Tibial nerve (tissue), 4 donors: ENCODE measurements around the gene AFG1L. TPM values are rescaled to one million over a fixed set of nuclear protein-coding genes. Genes with fewer than 3 reads are reported as not detected.
A peak's percentile ranks its signal among the peaks of the same experiment; 100 is the strongest.

Source experiments
- DNase-seq, 2 donors: peaks; one replicate each; pipeline ENCODE4 v3.0.0-alpha.2; 2019; ENCODE audit warnings: low spot score in 2 of 2
- H3K27ac ChIP-seq, 4 donors: fragments of 200-600 bp; sonication (generic) in 3 of 4; one replicate each; pipeline ENCODE4 v1.5.1; 2017 to 2019; ENCODE audit warnings: mild to moderate bottlenecking in 1 of 4
- H3K27me3 ChIP-seq, 2 donors: fragments of 200-600 bp; sonication (generic) in 1 of 2; one replicate each; pipeline versions ENCODE4 v1.5.1 to v1.6.0; 2017 to 2019
- H3K36me3 ChIP-seq, 3 donors: fragments of 200-600 bp; sonication (generic); one replicate each; pipeline ENCODE4 v1.5.1; 2018 to 2019
- H3K4me1 ChIP-seq, 4 donors: fragments of 200-600 bp; sonication (generic) in 3 of 4; one replicate each; pipeline ENCODE4 v1.5.1; 2017 to 2019
- H3K4me3 ChIP-seq, 4 donors: fragments of 200-600 bp; sonication (generic) in 3 of 4; one replicate each; pipeline ENCODE4 v1.5.1; 2017 to 2019; ENCODE audit warnings: mild to moderate bottlenecking in 1 of 4, moderate library complexity in 1 of 4
- H3K9me3 ChIP-seq, 4 donors: fragments of 200-600 bp; sonication (generic) in 3 of 4; one replicate each; pipeline ENCODE4 v1.5.1; 2017 to 2019
- CTCF ChIP-seq, 5 experiments: fragments of 200-600 bp in 3 of 5; fragments of 450-650 bp in 2 of 5; sonication (generic) in 3 of 5; IDR thresholded peaks; one replicate each; pipeline ENCODE4 v1.5.1; 2016 to 2019; ENCODE audit warnings: antibody characterized with exemption in 5 of 5, mild to moderate bottlenecking in 3 of 5, moderate library complexity in 2 of 5
- EP300 ChIP-seq, 2 donors: sonication (generic); formaldehyde crosslinking; IDR thresholded peaks; one replicate each; pipeline ENCODE4 v1.6.1; 2017; ENCODE audit warnings: antibody characterized with exemption in 2 of 2, mild to moderate bottlenecking in 1 of 2
- POLR2A ChIP-seq, 2 donors: fragments of 450-650 bp; IDR thresholded peaks; one replicate each; pipeline ENCODE4 v1.6.1; 2017; ENCODE audit warnings: antibody characterized with exemption in 2 of 2, mild to moderate bottlenecking in 2 of 2, moderate library complexity in 2 of 2
- WGBS, 2 donors: methylation state at CpG; one replicate each; pipeline ENCODE4 v1.1.5; 2018; 5-methylcytosine and 5-hydroxymethylcytosine counted together
- small RNA-seq: library from RNA; depleted of rRNA; stranded (forward); fragments of <200 nt; gene quantifications from one replicate; pipeline ENCODE3, GENCODE V24; 2016
- total RNA-seq, 4 donors: library from RNA; depleted of rRNA; stranded (reverse); fragments of >200 nt; gene quantifications; one replicate each; pipeline ENCODE4 v1.1.0, GENCODE V29; 2016

The AFG1L gene
- total RNA-seq, 4 donors from 2014 or later: 2.0 to 5.2 (median 4.1) TPM

GRCh38 chr6:108568551-108569305 lies 273.9 kb downstream of the AFG1L start:
- Histone ChIP-seq H3K9me3 (no peaks in the 10 kb centered on the region), H3K27me3 (no peaks in the 10 kb centered on the region), H3K36me3 (peaks cover 3 to 68% (median 4%) of the 10 kb centered on the region in 3 donors), H3K4me3 (no peak overlapping the region), H3K4me1 (peaks cover 0 to 89% (median 45%) of the 10 kb centered on the region in 4 donors), H3K27ac (peak overlapping the region in 1 of 4 donors; percentile 34)
- no peak for DNase-seq
- WGBS, 2 donors: 87 to 88% methylated on average over 3 of the region's 3 CpGs
- TF ChIP-seq POLR2A (IDR thresholded peaks at IDR 0.05): no peak

- no peak for DNase-seq
- no peak for TF ChIP-seq POLR2A (IDR thresholded peaks at IDR 0.05)
- no peak for TF ChIP-seq CTCF (IDR thresholded peaks at IDR 0.05)
- no peak for TF ChIP-seq EP300 (IDR thresholded peaks at IDR 0.05)
- H3K27me3 ChIP-seq: no peaks in the 10 kb centered on the region
- peak overlapping the region in 2 of 4 donors; percentile 2 to 16 for H3K27ac ChIP-seq
- H3K9me3 ChIP-seq: no peaks in the 10 kb centered on the region
- H3K36me3 ChIP-seq: peaks cover 3 to 68% (median 4%) of the 10 kb centered on the region in 3 donors
- peaks cover 0 to 89% (median 39%) of the 10 kb centered on the region in 4 donors for H3K4me1 ChIP-seq
- H3K4me3 ChIP-seq: no peak overlapping the region
- 100% methylated on average over 1 of the region's 1 CpG for WGBS, 2 donors
These were observed 275.7 kb downstream of the AFG1L start for GRCh38 chr6:108570517-108570916.

DNA sequence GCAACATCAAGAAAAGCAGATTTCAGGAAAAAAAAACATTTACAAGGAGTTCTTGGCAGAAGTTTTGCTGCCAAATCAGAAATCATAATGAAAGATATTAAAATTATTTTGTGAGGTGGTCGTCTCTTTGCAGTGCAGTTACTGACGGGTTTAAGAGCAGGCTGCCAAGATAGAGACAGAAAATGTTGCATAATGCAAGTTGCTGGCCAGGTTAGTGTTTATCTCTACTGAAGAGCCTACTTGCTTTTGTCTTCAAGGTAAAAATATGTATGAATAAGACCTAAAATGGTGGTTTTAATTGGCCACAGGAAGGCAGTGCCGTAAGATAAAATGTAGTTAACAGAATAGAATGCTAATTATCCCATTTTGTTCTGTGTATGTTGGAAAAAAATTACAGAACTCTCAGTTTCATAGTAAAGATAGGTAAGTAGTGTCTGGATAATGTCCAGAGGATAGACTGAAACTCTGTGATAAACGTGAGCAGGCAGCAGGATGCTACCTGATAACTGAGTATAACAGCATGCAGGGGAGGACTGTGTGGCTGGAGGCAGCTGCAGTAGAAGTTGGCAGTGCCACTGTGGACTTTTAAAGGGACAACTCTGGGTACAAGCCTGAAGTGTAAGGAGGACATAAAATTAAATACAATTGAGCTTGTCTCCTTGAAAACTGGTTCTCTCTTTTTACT lies 279.7 kb downstream of the AFG1L start:
- peaks cover 0 to 51% (median 4%) of the 10 kb centered on the region in 3 donors for H3K36me3 ChIP-seq
- no peaks in the 10 kb centered on the region for H3K27me3 ChIP-seq
- H3K27ac ChIP-seq: peak overlapping the region in 2 of 4 donors; percentile 12 to 21
- no peak overlapping the region for H3K4me3 ChIP-seq
- 40 to 50% methylated on average over 4 of the region's 4 CpGs for WGBS, 2 donors
- no peak for DNase-seq
- H3K4me1 ChIP-seq: peaks cover 0 to 89% (median 41%) of the 10 kb centered on the region in 4 donors
- no peaks in the 10 kb centered on the region for H3K9me3 ChIP-seq
- TF ChIP-seq POLR2A (IDR thresholded peaks at IDR 0.05): no peak
- TF ChIP-seq EP300 (IDR thresholded peaks at IDR 0.05): peak in 1 of 2 donors; percentile 11

Small RNA genes lying within 50 kb of the gene (small RNA-seq; reads per million reads assigned to genes)
- not detected for gene AL356121.1
- gene AL391646.1: not detected
- gene RNA5SP212: not detected
- gene RNU6-1144P: not detected
- gene RNU6-770P: not detected
- gene Z98742.2: not detected

Other genes starting within 250 kb of the AFG1L start
- 100 to 1,000 TPM in 2 of 4 donors, 10 to 100 TPM in 2; 49.8 to 136 (median 96.0) TPM for gene OSTM1, start 220.3 kb upstream of the AFG1L start, total RNA-seq
- gene NR2E1, start 129.0 kb upstream of the AFG1L start, total RNA-seq: not detected
- 100 to 1,000 TPM; 123 to 182 (median 170) TPM for gene SNX3, start 34.0 kb upstream of the AFG1L start, total RNA-seq